Endothelial cell of umbilical vein (primary cell): ENCODE data around the gene MRPS6. TPM values are rescaled to one million over a fixed set of nuclear protein-coding genes. Genes with fewer than 3 reads are reported as not detected.

ENCODE experiments used
- BruUV-seq: library from RNA; stranded (reverse); fragments of 400-500 nt; replicated peaks from 2 replicates; lab custom pipeline; 2021; lab: Mats Ljungman, UMichigan
- CTCF ChIA-PET: fragments of 300-600, 350-600 bp; sonication (Branson Sonifier 250); formaldehyde crosslinking; loops from one replicate; lab custom pipeline; 2021; ENCODE audit warnings: antibody characterized with exemption, inconsistent platforms; lab: Charles Lee
- POLR2A ChIA-PET: fragments of 300-600, 350-600 bp; sonication (Branson Sonifier 250); formaldehyde crosslinking; loops from one replicate; lab custom pipeline; 2021; ENCODE audit warnings: antibody characterized with exemption, inconsistent platforms; lab: Charles Lee
- DNase-seq: peaks from one replicate; pipeline ENCODE4 v3.0.0-alpha.2; 2011; ENCODE audit warnings: low read depth, low spot score
- FAIRE-seq: peaks from 2 replicates; lab custom pipeline; 2011; peaks lifted over from hg19 to GRCh38; lab: Jason Lieb, UNC
- H2AFZ ChIP-seq: 2 replicates; pipeline ENCODE4 v1.6.0; 2012; ENCODE audit warnings: low read depth, low read length, control low read depth, inconsistent platforms
- H3K27ac ChIP-seq: 2 replicates; pipeline ENCODE4 v1.5.1; 2011; ENCODE audit warnings: low read depth, mild to moderate bottlenecking, control low read depth, low read length, moderate library complexity; ENCODE audit not compliant: insufficient read depth
- H3K27me3 ChIP-seq, 2 experiments: 2 replicates each; pipeline versions ENCODE4 v1.6.0 to v1.6.1; 2011; ENCODE audit warnings: low read length in 2 of 2, mixed read lengths in 1 of 2; ENCODE audit not compliant: control insufficient read depth in 2 of 2, insufficient read depth in 2 of 2
- H3K36me3 ChIP-seq, 2 experiments: 2 replicates in 1 of 2; 3 replicates in 1 of 2; pipeline ENCODE4 v1.5.1; 2011; ENCODE audit warnings: low read length in 2 of 2, mild to moderate bottlenecking in 1 of 2, moderate library complexity in 1 of 2; ENCODE audit not compliant: control insufficient read depth in 2 of 2, insufficient read depth in 2 of 2; ENCODE audit errors: extremely low read depth in 1 of 2
- H3K4me1 ChIP-seq: 3 replicates; pipeline ENCODE4 v1.5.1; 2011; ENCODE audit warnings: mild to moderate bottlenecking, low read length; ENCODE audit not compliant: control insufficient read depth, insufficient read depth; ENCODE audit errors: extremely low read depth
- H3K4me2 ChIP-seq: 2 replicates; pipeline ENCODE4 v1.6.1; 2011; ENCODE audit warnings: low read length, control low read depth, mixed read lengths; ENCODE audit not compliant: insufficient read depth
- H3K4me3 ChIP-seq, 3 experiments: fragments of 200-600 bp in 1 of 3; sonication (generic), shearing (Covaris generic) in 1 of 3; replicated peaks in 1 of 3; 2 replicates each; pipeline ENCODE4 v1.5.1; 2011 to 2016; ENCODE audit warnings: control low read depth in 3 of 3, low read length in 3 of 3, mild to moderate bottlenecking in 2 of 3, inconsistent platforms in 1 of 3, low read depth in 1 of 3, moderate library complexity in 1 of 3; ENCODE audit not compliant: insufficient read depth in 1 of 3
- H3K79me2 ChIP-seq: 2 replicates; pipeline ENCODE4 v1.6.0; 2012; ENCODE audit warnings: low read length, inconsistent platforms; ENCODE audit not compliant: control insufficient read depth, insufficient read depth
- H3K9ac ChIP-seq: replicated peaks from 2 replicates; pipeline ENCODE3; 2011; ENCODE audit warnings: low read length, control low read depth; ENCODE audit not compliant: insufficient read depth; ENCODE audit errors: extremely low read depth
- H3K9me1 ChIP-seq: replicated peaks from 3 replicates; pipeline ENCODE4 v1.6.0; 2011; ENCODE audit warnings: mild to moderate bottlenecking, low read length; ENCODE audit not compliant: control insufficient read depth, insufficient read depth; ENCODE audit errors: extremely low read depth
- H3K9me3 ChIP-seq: replicated peaks from 2 replicates; pipeline ENCODE4 v1.5.1; 2012; ENCODE audit warnings: low read length, inconsistent platforms; ENCODE audit not compliant: control insufficient read depth, insufficient read depth
- H4K20me1 ChIP-seq: replicated peaks from 2 replicates; pipeline ENCODE3; 2011; ENCODE audit warnings: mild to moderate bottlenecking, low read length; ENCODE audit not compliant: control insufficient read depth, insufficient read depth; ENCODE audit errors: extremely low read depth
- CTCF ChIP-seq, 2 donors: IDR thresholded peaks; 1 replicate in 1 of 2; 2 replicates in 1 of 2; pipeline ENCODE4 v1.5.1; 2011; ENCODE audit warnings: low read length in 2 of 2, mild to moderate bottlenecking in 2 of 2, moderate library complexity in 2 of 2, control low read depth in 1 of 2, inconsistent platforms in 1 of 2, low read depth in 1 of 2; ENCODE audit not compliant: insufficient read depth in 1 of 2; ENCODE audit errors: extremely low read depth in 1 of 2
- EZH2 ChIP-seq: IDR thresholded peaks from 2 replicates; pipeline ENCODE4 v1.6.1; 2012; ENCODE audit warnings: borderline replicate concordance, low read depth, mild to moderate bottlenecking, moderate library complexity, low read length, inconsistent platforms; ENCODE audit not compliant: severe bottlenecking
- FOS ChIP-seq: IDR thresholded peaks from 2 replicates; pipeline ENCODE4 v1.6.1; 2011; ENCODE audit warnings: mild to moderate bottlenecking, low read length, moderate library complexity, borderline replicate concordance; ENCODE audit not compliant: insufficient read depth
- GATA2 ChIP-seq: IDR thresholded peaks from 2 replicates; pipeline ENCODE4 v1.7.0; 2011; ENCODE audit warnings: low read depth, mild to moderate bottlenecking, moderate library complexity, mixed read lengths, low read length; ENCODE audit not compliant: insufficient read length, insufficient read depth
- JUN ChIP-seq: IDR thresholded peaks from 2 replicates; pipeline ENCODE4 v1.6.1; 2011; ENCODE audit warnings: borderline replicate concordance, low read depth; ENCODE audit not compliant: insufficient read length, insufficient read depth
- MAX ChIP-seq: IDR thresholded peaks from 2 replicates; pipeline ENCODE4 v1.6.1; 2011; ENCODE audit not compliant: insufficient read depth, insufficient read length
- MYC ChIP-seq: IDR thresholded peaks from one replicate; pipeline ENCODE4 v1.6.1; 2011; ENCODE audit warnings: mild to moderate bottlenecking, low read depth, low read length
- POLR2A ChIP-seq: IDR thresholded peaks from 2 replicates; pipeline ENCODE4 v1.6.1; 2012; ENCODE audit warnings: low read depth, mild to moderate bottlenecking, control low read depth, low read length
- POLR2AphosphoS5 ChIP-seq: IDR thresholded peaks from 2 replicates; pipeline ENCODE4 v1.6.1; 2012; ENCODE audit warnings: low read depth, mild to moderate bottlenecking, control low read depth, low read length, moderate library complexity; ENCODE audit not compliant: insufficient read depth
- dilution Hi-C: fragments of 300-500 bp; cut with MboI; formaldehyde crosslinking; loops from one replicate; pipeline ENCODE4 v1.15.0; 2019; ENCODE audit warnings: low sequenced_read_pairs; ENCODE audit not compliant: extremely low pct_ligation_motif_present
- intact Hi-C: fragments of 100-400 bp; cut with micrococcal nuclease; formaldehyde crosslinking; loops from one replicate; pipeline ENCODE4 v1.10.0; 2022
- polyA plus RNA-seq, 4 experiments: library from polyadenylated mRNA; depleted of rRNA in 3 of 4; stranded (reverse) in 3 of 4; unstranded in 1 of 4; fragments of >200 nt; gene quantifications; 2 replicates each; pipeline versions ENCODE4 v1.2.1 to v1.2.3, GENCODE V29; 2011 to 2012; ENCODE audit warnings: missing spikeins in 1 of 4
- total RNA-seq: library from RNA; stranded (reverse); gene quantifications from 2 replicates; pipeline ENCODE4 v1.2.3, GENCODE V29; 2021

The MRPS6 gene
- total and polyA plus RNA-seq, 2 donors (not counting 3 experiments of a cell fraction or from before 2014, with no cell fraction given) = 19.8 to 37.2 TPM

GRCh38 chr21:34126691-34127090, 53.3 kb downstream of the MRPS6 start:
- BruUV-seq = no TSS peak
- Histone ChIP-seq H3K36me3 (peaks cover 0 to 3% of the 10 kb centered on the region in 2 experiments), H3K9me3 (no peaks in the 10 kb centered on the region), H3K27me3 (no peaks in the 10 kb centered on the region), H2AFZ (no peak overlapping the region), H3K4me2 (no peak overlapping the region), H3K9ac (no peak overlapping the region), H3K79me2 (peaks cover 2% of the 10 kb centered on the region), H3K4me3 (no peak overlapping the region), H3K9me1 (no peaks in the 10 kb centered on the region), H4K20me1 (no peaks in the 10 kb centered on the region), H3K27ac (no peak overlapping the region), H3K4me1 (peaks cover 6% of the 10 kb centered on the region)
- TF ChIP-seq GATA2 (no peak), EZH2 (no peak), MYC (no peak), CTCF (IDR thresholded peaks at IDR 0.05; ENCODE audit: extremely low read depth in 1 of 2, insufficient read depth in 1 of 2, low read depth in 1 of 2, low read length in 2 of 2) (no peak), JUN (no peak), MAX (no peak), FOS (no peak), POLR2A (no peak), POLR2AphosphoS5 (no peak)
- CTCF ChIA-PET = interaction anchor here (2.2 kb wide), 1 partner anchor 202 kb away, joined by 8 read pairs; no protein-coding TSS in a partner anchor
- DNase-seq (no peak), FAIRE-seq (no peak)
- dilution Hi-C loops = no loop called here
- POLR2A ChIA-PET = no interaction called here
- intact Hi-C loops = no loop called here
